A204.1 (cell line): Measurements from ENCODE around the gene SNTG2.
"Not testable (repeated sequence)": the region's sequence is repeated elsewhere in the genome, so short reads cannot be mapped to it uniquely, and the experiment has no call there.

ENCODE experiments used
- FAIRE-seq: peaks from 2 replicates; lab custom pipeline; 2012; peaks lifted over from hg19 to GRCh38; lab: Jason Lieb, UNC

Gene SNTG2

DNA sequence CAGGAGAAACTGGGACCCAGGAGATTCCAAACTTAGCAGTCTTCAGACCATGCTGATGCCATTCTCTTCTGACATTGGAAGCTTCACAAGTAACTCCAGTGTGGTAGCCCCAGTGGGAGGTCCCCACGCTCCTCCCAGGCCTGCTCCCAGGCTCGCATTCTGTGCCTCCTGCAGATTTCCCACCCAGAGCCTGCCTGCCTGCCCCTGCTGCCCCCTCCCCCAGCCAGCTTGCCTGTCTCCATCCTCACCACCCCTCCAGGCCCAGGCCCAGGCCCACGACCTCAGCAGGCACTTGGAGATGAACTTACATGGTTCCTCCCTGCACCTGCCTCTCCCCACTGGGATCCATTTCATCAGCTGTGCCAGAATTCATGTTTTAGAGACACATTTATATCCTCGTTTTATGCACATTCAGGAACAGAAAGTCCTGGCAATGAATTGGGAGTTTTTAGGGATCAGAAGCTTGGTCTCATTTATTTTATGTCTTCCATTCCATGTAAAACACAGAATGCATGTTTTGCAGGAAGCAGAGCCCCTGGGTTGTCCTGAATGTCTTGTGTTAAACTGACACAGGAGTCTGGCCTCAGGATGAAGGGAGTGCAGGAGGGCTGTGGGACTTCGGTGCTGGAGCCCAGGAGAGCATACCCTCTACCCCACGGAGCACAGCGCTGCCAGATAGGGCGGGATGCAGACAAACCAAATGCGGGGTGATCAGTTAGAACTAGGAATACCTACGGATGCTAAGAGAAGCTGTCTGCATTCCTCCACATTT lies 150.5 kb downstream of the SNTG2 start:
- FAIRE-seq = no peak

DNA sequence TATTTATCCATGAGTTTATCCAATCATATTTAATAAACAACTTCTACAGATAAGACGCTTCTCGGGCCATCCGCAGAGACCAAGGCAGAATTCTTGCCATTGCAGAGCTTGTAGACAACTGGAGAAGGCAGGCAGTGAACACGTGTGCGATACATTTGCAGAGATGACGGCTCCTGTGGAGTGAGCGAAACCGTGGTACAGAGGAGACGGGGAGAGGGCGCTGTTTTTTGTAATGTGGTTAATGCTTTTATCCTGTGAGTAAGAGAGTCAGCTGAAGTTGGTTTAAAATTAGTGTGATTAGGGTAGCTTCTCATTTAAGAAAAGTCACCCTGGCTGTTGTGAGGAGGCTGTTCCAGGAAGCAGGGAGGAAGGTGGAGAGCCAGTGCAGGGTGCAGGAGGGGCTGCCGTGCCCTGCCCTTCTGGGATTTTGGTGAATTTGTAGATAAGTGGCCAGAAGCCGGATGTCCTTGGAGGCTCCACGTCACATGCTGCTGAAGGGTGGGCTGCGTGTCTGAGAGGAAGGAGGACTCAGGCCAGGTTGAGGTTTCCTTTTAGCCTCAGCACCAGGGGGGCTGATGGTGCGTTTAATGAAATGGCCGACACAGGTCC lies 151.4 kb downstream of the SNTG2 start:
- FAIRE-seq = no peak

DNA sequence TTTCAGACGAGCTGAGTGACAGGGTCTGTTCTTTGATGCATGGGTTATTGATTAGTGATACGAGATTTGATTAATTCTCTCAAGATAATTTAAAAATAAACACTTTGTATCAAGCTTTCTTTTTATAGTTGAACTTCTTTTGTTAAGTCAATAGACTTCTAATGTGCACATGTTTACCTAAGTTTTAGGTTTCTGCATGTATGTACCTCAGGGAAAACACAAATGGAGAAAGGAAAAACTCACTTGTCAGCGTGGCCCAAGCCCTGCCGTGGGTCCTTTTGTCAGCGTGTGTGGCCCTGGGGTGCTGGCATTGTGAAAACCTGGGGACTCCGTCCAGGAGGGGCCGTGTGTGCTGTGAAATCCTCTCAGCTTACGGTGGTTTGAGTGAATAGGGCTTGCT lies 153.7 kb downstream of the SNTG2 start:
- no peak for FAIRE-seq

DNA sequence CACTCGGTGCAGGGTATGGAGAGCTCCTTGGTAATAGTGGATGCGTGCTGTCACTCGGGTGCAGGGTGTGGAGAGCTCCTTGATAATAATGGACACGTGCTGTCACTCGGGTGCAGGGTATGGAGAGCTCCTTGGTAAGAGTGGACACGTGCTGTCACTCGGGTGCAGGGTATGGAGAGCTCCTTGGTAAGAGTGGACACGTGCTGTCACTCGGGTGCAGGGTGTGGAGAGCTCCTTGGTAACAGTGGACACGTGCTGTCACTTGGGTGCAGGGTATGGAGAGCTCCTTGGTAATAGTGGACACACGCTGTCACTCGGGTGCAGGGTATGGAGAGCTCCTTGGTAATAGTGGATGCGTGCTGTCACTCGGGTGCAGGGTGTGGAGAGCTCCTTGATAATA lies 155.7 kb downstream of the SNTG2 start:
- FAIRE-seq = not testable (repeated sequence)

DNA sequence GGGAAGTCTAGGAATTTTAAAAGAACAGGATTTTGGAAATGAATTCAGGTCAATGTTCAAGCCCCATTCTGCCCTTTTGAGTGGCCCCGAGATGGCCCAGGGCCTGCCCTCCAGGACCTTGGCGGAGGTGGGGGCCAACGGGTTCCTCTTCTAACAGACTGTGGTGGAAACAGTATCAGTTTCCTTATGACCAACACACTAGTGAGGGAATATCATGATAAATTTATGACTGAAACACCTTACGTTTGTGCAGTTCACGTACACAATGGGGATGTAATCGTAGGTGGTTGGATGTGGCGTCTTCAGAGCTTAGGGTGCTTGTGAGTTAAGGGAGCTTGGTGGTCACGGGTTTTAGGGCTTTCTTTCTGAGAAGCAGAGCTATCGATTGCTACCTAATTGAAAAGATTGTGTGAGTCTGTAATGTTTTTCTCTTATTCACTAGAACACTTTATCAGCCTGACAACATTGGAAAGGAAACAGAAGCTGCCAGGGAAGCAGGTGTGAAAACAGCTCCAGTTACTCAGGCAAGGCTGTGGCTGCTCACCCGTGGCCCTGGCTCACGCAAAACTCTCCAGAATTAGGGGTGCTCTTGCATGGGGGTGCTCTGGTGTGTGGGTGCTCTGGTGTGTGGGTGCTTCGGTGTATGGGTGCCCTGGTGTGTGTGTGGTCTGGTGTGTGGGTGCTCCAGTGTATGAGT lies 165.3 kb downstream of the SNTG2 start:
- no peak for FAIRE-seq

DNA sequence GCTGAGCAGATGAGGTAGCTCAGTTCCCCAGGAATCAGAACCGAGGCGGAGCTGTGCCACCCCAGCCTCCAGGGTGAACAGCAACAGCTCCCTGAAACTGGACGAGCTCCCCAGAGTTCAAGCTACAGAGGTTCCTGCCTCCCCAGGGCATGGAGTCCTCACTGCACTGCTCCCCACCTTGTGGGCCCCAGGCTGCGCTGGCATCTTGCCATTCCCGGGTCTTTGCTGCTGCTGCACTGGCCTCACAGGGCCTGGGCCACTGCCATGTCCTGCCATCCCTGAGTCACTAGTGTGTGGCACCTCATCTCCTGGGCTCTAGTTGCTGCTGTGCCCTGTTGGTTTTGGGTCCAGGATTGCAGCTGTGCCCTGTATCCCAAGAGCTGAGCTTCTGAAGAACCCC lies 166.9 kb downstream of the SNTG2 start:
- no peak for FAIRE-seq

DNA sequence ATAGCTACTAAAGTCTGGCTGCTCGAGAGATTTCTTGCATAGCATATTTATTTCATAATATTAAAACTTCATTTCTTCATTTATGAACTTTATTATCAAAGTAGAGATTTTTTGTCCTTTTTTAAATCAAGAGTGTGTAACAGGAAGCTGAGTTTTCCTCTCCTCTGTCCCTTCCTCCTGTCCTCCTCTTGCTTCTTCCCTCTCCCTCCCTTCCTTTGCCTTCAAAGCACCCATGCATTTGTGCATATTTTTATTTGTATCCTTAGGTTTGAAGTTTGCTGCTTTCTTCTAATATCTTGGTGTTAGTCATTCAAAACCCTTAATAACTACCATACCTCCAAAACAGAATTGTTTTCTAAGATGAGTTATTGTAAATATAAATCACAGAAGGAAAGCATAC lies 174.6 kb downstream of the SNTG2 start:
- no peak for FAIRE-seq

DNA sequence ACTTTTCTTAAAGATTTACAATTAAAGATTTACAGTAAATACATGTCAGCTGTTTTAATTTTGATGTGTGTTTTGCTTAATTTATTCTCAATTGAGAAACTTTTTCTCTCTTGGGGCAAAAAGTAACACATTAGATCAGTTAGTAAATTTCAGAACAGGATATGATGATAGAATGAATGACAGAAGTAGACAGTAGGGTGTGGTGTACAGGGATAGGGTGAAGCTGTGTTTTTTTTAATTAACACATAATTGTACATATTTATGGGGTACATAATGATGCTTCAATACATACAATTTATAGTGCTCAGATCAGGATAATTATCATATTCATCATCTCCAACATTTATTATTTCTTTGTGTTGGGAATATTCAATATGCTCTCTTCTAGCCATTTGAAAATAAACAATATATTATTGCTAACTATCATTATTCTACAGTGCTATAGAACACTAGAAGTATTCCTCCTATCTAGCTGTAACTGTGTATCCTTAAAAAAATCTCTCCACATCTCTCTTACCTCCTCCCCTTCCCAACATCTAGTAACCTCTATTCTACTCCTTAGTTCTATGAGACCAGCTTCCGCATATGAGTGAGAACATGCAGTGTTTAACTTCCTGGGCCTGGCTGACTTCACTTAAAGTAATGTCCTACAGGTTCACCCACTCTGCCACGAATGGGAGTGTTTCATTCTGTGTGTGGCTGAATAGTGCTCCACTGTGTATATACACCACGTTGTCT lies 175.2 kb downstream of the SNTG2 start:
- FAIRE-seq = no peak

DNA sequence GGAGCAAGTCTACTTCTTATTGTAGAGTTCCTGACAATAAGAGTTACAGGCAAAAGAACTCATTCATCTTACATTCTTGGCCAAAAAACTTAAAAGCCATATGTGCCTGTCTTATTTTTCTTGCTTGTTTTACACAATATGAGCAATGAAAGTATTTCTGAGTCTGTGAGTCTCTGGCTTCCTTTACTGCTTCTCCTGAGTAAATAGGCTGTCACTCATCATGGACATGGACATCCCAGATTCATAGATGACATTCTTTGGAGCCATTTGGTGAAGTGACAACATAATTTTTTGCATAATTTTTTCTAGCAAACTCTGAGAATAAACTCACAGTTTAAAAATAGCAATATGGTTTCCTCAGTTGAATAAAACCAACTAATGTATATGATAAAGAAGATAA lies 179.3 kb downstream of the SNTG2 start:
- no peak for FAIRE-seq

DNA sequence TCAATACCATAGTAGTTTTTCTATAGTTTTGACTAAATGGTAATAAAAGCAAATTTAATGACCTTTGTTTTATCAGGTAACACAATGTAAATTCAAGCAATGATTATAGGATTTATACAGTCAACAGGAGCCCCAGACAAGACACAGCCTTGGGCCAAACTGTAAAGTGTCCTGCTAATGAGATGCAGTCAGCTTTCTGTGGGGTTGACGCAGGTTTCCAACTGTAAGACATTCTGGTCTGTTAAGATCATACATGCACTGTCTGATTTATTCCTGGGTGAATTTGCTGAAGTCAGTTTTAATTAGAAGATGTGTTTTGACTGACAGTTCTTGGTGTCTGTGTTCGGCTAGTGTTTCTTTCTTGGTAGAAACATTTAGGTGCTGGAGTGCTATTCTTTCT lies 180.3 kb downstream of the SNTG2 start:
- FAIRE-seq = no peak

DNA sequence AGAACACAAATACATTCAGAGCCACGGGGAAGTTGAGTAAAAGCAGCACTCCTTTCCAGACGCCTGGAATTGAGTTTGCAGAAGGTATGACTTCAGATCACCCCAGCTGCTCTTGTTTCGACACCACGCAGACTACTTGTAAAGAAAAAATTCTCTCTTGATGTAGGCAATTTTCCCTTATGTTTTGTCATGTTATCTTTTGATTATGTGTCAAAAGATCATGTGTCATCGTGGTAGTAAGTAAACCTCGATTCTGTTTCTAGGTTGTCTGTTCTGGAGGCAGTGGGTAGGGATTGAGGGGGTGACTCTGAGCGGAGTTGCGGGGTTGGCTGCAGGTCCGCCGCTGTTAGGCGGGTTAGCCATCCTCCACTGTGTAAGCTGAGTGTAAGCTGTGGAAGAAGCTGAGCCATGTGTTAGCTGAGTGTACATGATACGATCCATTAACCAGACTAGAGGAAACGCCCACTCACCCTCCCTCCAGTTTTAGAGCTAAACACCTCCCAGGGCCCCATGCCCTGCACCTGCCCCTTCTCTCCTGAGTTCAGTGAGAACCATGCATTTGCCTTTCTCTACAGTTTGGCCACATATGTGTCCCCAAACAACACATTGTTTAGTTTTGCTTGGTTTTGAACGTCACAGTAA lies 181.8 kb downstream of the SNTG2 start:
- no peak for FAIRE-seq

DNA sequence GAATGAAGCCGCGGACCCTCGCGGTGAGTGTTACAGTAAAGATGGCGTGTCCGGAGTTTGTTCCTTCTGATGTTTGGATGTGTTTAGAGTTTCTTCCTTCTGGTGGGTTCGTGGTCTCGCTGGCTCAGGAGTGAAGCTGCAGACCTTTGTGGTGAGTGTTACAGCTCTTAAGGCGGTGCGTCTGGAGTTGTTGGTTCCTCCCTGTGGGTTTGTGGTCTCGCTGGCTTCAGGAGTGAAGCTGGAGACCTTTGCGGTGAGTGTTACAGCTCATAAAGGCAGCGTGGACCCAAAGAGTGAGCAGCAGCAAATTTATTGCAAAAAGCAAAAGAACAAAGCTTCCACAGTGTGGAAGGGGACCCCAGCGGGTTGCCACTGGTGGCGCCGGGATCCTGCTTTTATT lies 183.2 kb downstream of the SNTG2 start:
- FAIRE-seq = not testable (repeated sequence)

DNA sequence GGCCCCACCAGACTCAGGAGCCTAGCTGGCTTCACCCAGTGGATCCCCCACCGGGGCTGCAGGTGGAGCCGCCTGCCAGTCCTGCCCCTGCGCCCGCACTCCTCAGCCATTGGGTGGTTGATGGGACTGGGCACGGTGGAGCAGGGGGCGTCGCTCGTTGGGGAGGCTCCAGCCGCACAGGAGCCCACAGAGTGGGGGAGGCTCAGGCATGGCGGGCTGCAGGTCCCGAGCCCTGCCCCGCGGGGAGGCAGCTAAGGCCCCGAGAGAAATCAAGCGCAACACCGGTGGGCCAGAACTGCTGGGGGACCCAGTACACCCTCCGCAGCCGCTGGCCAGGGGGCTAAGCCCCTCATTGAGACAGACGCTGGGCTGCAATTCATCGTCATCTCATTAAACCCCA lies 184.0 kb downstream of the SNTG2 start:
- FAIRE-seq = no peak

DNA sequence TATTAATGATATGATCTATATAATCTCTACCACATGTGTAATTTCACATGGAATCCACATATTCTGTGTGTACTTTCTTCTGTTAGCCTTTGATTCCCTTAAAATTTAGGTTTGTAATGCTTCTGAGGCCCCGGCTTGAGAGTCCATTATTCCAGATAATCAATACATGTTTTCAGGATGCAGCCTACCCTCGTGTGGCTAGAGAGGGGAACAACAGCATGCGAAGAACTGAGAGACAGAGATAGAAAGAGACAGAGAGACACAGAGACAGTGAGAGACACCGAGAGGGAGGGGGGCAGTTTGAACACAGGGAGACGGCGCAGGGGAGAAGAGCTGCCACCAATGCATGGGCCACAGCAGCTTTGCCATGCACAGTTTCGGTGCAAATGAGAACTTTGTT lies 185.4 kb downstream of the SNTG2 start:
- FAIRE-seq = no peak

DNA sequence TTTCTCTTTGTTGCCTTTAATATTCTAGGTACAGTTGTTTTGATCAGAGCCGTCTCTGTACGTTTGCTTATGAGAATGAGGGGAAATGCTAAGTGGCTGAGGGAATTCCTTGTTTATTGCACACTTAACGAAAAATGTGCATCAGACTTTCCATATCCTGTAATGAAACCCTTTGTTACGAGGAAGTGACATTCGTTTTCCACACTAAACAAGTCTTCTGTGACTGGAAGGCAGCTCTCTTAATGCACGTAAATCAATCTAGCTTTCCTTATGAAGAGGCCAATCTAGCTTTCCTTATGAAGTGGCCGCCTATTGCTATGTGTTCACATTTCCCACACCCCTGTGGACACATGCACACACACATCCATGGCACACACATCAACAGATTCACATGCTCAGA lies 186.2 kb downstream of the SNTG2 start:
- FAIRE-seq = no peak

DNA sequence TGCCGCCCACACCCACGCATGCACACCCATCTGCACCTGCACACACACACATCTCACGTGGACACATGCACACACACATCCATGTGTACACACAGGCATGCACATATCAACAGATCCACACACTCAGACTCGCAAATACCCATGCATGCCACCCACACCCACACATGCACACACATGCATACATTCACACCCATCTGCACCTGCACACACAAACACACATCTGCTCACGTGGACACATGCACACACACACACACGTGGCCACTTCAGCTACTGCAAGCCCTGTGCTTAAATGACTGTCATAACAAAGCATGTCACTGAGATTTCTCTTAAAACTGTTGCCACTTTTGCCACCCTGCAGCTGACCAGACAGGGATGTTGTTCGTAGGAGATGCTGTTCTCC lies 186.6 kb downstream of the SNTG2 start:
- no peak for FAIRE-seq

DNA sequence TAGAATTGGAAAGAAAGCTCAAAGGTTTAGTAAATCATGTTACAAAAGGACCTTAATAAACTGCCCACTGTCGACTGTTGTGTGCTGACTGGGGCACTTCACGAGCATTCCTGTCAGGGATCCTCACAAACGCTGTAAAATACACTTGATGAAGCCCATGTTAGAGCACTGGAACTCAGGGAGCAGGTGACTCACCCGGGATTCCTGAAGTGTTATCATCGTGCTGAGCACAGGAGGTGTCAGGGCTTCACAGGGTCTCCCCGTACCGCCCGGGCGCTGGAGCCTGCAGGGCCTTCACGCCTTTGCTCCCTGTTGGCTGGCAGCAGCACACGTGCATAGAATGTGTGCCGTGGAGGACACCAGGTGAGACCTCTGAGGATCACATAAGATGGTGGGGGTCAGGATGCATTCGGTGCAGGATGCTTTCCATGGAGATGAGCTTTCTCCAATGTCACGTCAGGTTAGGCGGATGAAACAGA lies 187.3 kb downstream of the SNTG2 start:
- FAIRE-seq = no peak

DNA sequence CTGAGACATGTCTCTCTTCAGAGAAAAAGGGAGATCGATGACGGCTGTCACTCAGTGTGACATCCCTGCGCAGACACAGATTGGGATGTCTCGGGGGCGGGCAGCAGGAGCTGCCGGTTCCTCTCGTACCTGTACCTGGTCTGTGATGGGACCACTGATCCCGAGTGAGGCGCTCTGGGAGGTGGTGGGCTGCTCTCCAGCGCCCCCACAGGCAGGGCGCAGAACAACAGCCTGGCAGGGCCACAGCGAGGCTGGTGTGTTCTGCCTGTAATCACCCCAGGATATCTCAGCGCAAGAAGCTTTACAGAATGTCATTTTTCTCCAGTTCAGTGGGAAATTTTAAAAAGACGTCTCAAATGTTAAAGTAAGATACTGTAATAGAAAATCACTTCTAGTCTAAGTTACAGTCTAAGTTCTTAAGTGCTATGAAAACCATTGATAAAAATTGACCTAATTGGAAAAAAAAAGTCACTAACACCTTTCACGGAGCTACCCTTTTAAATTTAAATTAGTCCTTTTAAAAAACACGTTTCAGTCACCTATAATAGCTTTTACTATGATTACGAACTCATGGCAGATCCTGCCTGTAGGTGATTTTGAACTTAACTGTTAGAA lies 189.8 kb downstream of the SNTG2 start:
- no peak for FAIRE-seq

DNA sequence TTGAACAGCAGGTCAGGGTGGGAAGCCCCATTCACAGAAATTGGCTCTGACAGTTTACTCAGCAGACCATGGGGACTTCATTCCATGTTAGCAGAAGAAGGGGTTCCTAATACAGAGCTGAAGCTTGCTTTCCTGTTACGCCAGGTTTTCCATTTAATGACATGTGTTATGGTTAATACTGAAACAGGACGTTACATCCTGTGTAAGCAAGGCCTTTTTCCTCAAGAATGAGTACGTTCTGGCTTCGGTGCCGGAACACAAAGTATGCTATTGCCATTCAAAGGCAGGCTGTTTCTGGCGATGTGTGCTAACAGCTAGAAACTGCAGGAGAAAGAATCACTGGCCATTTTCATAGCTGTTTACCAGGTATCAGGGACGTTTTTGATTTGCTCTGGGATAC lies 190.4 kb downstream of the SNTG2 start:
- no peak for FAIRE-seq

DNA sequence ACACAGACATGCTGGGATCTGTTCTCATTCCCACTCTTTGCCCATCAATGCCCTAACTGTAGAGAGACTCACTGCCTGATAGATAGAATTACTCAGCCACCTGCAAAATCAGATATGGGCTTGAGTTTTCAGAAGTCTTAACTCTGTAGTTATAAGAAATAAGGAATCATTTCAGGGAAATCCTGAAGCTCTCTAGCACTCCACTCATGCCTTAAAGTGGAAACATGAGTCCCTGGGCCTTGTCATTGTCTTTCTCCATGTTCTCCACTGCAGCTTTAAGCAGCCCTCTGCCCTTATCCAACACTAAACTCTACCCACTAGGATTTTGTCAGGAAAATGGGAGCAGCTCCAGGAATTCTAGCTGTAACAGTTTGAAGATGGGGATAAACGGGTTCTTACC lies 192.5 kb downstream of the SNTG2 start:
- FAIRE-seq = no peak

DNA sequence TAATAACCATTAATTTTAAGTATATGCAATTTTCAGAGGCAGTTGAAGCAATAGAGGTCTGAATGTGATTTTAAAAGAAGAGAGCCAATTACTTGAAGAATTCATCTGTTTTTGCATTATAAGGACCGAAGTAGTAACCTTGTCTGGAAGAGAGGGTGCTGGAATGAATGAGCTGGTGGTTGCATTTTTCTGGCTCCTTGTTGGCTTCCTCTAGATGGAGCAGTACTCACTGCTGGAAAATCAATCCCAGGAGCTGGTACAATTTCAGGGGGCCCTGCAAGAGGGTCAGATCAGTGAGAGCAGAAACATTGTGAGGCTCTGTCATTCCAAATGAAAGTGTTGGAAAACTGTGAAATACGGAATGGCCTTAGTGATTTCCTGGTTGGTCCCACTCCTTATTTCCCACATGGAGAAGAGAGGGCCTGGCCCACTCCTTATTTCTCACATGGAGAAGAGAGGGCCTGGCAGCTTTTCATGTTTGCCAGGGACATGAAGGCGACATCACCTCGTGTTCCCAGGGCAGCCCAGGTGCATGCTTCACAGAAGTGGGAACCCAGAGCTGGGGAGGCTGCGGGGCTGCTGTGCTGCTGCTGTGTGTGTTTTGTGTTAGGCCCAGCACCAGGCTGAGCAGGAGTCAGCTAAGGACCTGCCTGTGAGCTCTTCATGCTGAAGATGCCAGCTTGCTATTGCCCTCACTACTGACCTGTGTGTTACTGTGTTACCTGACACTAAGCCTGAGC lies 197.4 kb downstream of the SNTG2 start:
- no peak for FAIRE-seq
